D721Med (cell line): Measurements from ENCODE around the gene CFAP77.

Experiments
- DNase-seq: peaks from one replicate; pipeline ENCODE4 v3.0.0; 2011; ENCODE audit warnings: low spot score; ENCODE audit not compliant: insufficient read length
- FAIRE-seq: peaks from 2 replicates; lab custom pipeline; 2011; peaks lifted over from hg19 to GRCh38; lab: Jason Lieb, UNC
- CTCF ChIP-seq: IDR thresholded peaks from 2 replicates; pipeline ENCODE4 v1.5.1; 2012; ENCODE audit warnings: mild to moderate bottlenecking, control low read depth; ENCODE audit not compliant: insufficient read depth; ENCODE audit errors: missing control alignments

CFAP77 gene

GRCh38 chr9:132622159-132622558, 212.1 kb downstream of the CFAP77 start:
- no peak for TF ChIP-seq CTCF
- no peak for FAIRE-seq

More at GRCh38 chr9:132622159-132622558, 212.1 kb downstream of the CFAP77 start:
- no peak for DNase-seq
